IPS DF 6.9 (cell line): Measurements from ENCODE around the gene PPP1R13L.

ENCODE experiments used
- DNase-seq: peaks from one replicate; pipeline ENCODE4 v3.0.0-alpha.2; 2013; ENCODE audit warnings: low read depth, low spot score
- H3K27ac ChIP-seq: one replicate; pipeline ENCODE4 v1.5.1; 2013; ENCODE audit warnings: low read length, control low read depth
- H3K27me3 ChIP-seq: 2 replicates; pipeline ENCODE4 v1.6.1; 2013; ENCODE audit warnings: mild to moderate bottlenecking, low read length; ENCODE audit not compliant: control insufficient read depth, insufficient read depth
- H3K36me3 ChIP-seq: 2 replicates; pipeline ENCODE4 v1.6.1; 2013; ENCODE audit warnings: low read length; ENCODE audit not compliant: control insufficient read depth, insufficient read depth
- H3K4me1 ChIP-seq: 2 replicates; pipeline ENCODE4 v1.6.1; 2013; ENCODE audit warnings: low read length; ENCODE audit not compliant: control insufficient read depth, insufficient read depth
- H3K4me3 ChIP-seq: 2 replicates; pipeline ENCODE4 v1.5.1; 2013; ENCODE audit warnings: mild to moderate bottlenecking, low read length
- H3K9me3 ChIP-seq: 2 replicates; pipeline ENCODE4 v1.6.1; 2013; ENCODE audit warnings: low read length, inconsistent platforms; ENCODE audit not compliant: control insufficient read depth, insufficient read depth
- WGBS: extraction: QIAGEN DNeasy Blood & Tissue Kit; methylation state at CpG from one replicate; pipeline ENCODE4 v1.1.7; 2013; ENCODE audit warnings: mixed read lengths, missing lambda C conversion rate; ENCODE audit not compliant: insufficient read length, insufficient coverage; 5-methylcytosine and 5-hydroxymethylcytosine counted together

The PPP1R13L gene

GRCh38 chr19:45368737-45369340 lies 36.0 kb downstream of the PPP1R13L start:
- DNase-seq, result no peak
- Histone ChIP-seq H3K27me3 (no peaks in the 10 kb centered on the region), H3K27ac (no peak overlapping the region), H3K4me3 (no peak overlapping the region), H3K36me3 (peaks cover 10% of the 10 kb centered on the region), H3K4me1 (peaks cover 4% of the 10 kb centered on the region), H3K9me3 (no peaks in the 10 kb centered on the region; the same call in 1 of the 2 replicates)
- WGBS, result no CpG with 5 or more reads among the region's 11 CpGs

GRCh38 chr19:45368127-45368526 lies 36.7 kb downstream of the PPP1R13L start:
- H3K27me3 ChIP-seq, result no peaks in the 10 kb centered on the region

GRCh38 chr19:45364696-45365095 lies 40.2 kb downstream of the PPP1R13L start:
- H3K27ac ChIP-seq, result no peak overlapping the region
- no peaks in the 10 kb centered on the region; the same call in 1 of the 2 replicates for H3K9me3 ChIP-seq
- no CpG with 5 or more reads among the region's 12 CpGs for WGBS
- H3K4me1 ChIP-seq, result peaks cover 4% of the 10 kb centered on the region
- H3K27me3 ChIP-seq, result no peaks in the 10 kb centered on the region
- no peak overlapping the region for H3K4me3 ChIP-seq
- no peak for DNase-seq
- H3K36me3 ChIP-seq, result peaks cover 35% of the 10 kb centered on the region

More at GRCh38 chr19:45368127-45368526, 36.7 kb downstream of the PPP1R13L start:
- no peaks in the 10 kb centered on the region; the same call in 1 of the 2 replicates for H3K9me3 ChIP-seq
- no peak overlapping the region for H3K4me3 ChIP-seq
- DNase-seq, result no peak
- peaks cover 17% of the 10 kb centered on the region for H3K36me3 ChIP-seq
- peaks cover 4% of the 10 kb centered on the region for H3K4me1 ChIP-seq
- no CpG with 5 or more reads among the region's 4 CpGs for WGBS
- no peak overlapping the region for H3K27ac ChIP-seq

- H3K4me1 ChIP-seq, result peaks cover 2% of the 10 kb centered on the region
- no peak for DNase-seq
- no CpG with 5 or more reads among the region's 44 CpGs for WGBS
- H3K36me3 ChIP-seq, result peaks cover 39% of the 10 kb centered on the region
- H3K27ac ChIP-seq, result no peak overlapping the region
- H3K27me3 ChIP-seq, result no peaks in the 10 kb centered on the region
- H3K4me3 ChIP-seq, result no peak overlapping the region
- no peaks in the 10 kb centered on the region; the same call in 1 of the 2 replicates for H3K9me3 ChIP-seq
These were observed 40.9 kb downstream of the PPP1R13L start for GRCh38 chr19:45363861-45364459.

GRCh38 chr19:45362291-45362690 lies 42.6 kb downstream of the PPP1R13L start:
- no CpG with 5 or more reads among the region's 16 CpGs for WGBS
- DNase-seq, result no peak
- Histone ChIP-seq H3K27ac (no peak overlapping the region), H3K9me3 (no peaks in the 10 kb centered on the region), H3K4me3 (no peak overlapping the region; the same call in 1 of the 2 replicates), H3K27me3 (no peaks in the 10 kb centered on the region), H3K36me3 (peaks cover 46% of the 10 kb centered on the region), H3K4me1 (no peaks in the 10 kb centered on the region)

- Histone ChIP-seq H3K9me3 (no peaks in the 10 kb centered on the region), H3K36me3 (peaks cover 53% of the 10 kb centered on the region), H3K27ac (no peak overlapping the region), H3K4me3 (no peak overlapping the region), H3K4me1 (no peaks in the 10 kb centered on the region), H3K27me3 (no peaks in the 10 kb centered on the region)
- WGBS, result no CpG with 5 or more reads among the region's 14 CpGs
- DNase-seq, result no peak
These were observed 43.3 kb downstream of the PPP1R13L start for GRCh38 chr19:45361608-45362007.

GRCh38 chr19:45358213-45358792 lies 46.6 kb downstream of the PPP1R13L start:
- H3K27ac ChIP-seq, result no peak overlapping the region
- H3K27me3 ChIP-seq, result no peaks in the 10 kb centered on the region
- H3K4me1 ChIP-seq, result no peaks in the 10 kb centered on the region
- DNase-seq, result no peak
- peaks cover 61% of the 10 kb centered on the region for H3K36me3 ChIP-seq
- no peaks in the 10 kb centered on the region for H3K9me3 ChIP-seq
- no peak overlapping the region for H3K4me3 ChIP-seq
- no CpG with 5 or more reads among the region's 12 CpGs for WGBS

GRCh38 chr19:45357445-45357783 lies 47.5 kb downstream of the PPP1R13L start:
- Histone ChIP-seq H3K27me3 (no peaks in the 10 kb centered on the region), H3K27ac (no peak overlapping the region), H3K4me3 (no peak overlapping the region), H3K4me1 (no peaks in the 10 kb centered on the region), H3K9me3 (no peaks in the 10 kb centered on the region), H3K36me3 (peaks cover 61% of the 10 kb centered on the region)
- no peak for DNase-seq
- no CpG with 5 or more reads among the region's 11 CpGs for WGBS

- DNase-seq, result no peak
- whole genome bisulfite sequencing, result no CpG with 5 or more reads among the region's 20 CpGs
- H3K27me3 ChIP-seq, result no peaks in the 10 kb centered on the region
- H3K27ac ChIP-seq, result no peak overlapping the region
- H3K4me3 ChIP-seq, result no peak overlapping the region
- no peaks in the 10 kb centered on the region for H3K9me3 ChIP-seq
- H3K36me3 ChIP-seq, result peaks cover 61% of the 10 kb centered on the region
- H3K4me1 ChIP-seq, result no peaks in the 10 kb centered on the region
These were observed 48.0 kb downstream of the PPP1R13L start for GRCh38 chr19:45356760-45357444.

GRCh38 chr19:45355910-45356309 lies 49.0 kb downstream of the PPP1R13L start:
- no peak overlapping the region for H3K4me3 ChIP-seq
- no peaks in the 10 kb centered on the region for H3K27me3 ChIP-seq
- WGBS, result no CpG with 5 or more reads among the region's 9 CpGs
- H3K36me3 ChIP-seq, result peaks cover 65% of the 10 kb centered on the region
- H3K27ac ChIP-seq, result no peak overlapping the region
- no peak for DNase-seq
- no peaks in the 10 kb centered on the region for H3K4me1 ChIP-seq
- no peaks in the 10 kb centered on the region for H3K9me3 ChIP-seq
